HG03378 (cell line): ENCODE data around the gene KCNJ18.
"Not testable (repeated sequence)": the region's sequence is repeated elsewhere in the genome, so short reads cannot be mapped to it uniquely, and the experiment has no call there.

Experiments
- ATAC-seq: cut with Tn5 transposase; IDR thresholded peaks from one replicate; pipeline ENCODE4 v1.9.1; 2021; ENCODE audit warnings: mild to moderate bottlenecking, moderate library complexity; ENCODE audit not compliant: unreplicated experiment

KCNJ18 gene

GRCh38 chr17:21702029-21702428 lies 9.7 kb downstream of the KCNJ18 start:
- ATAC-seq, result not testable (repeated sequence)

- not testable (repeated sequence) for ATAC-seq
Measured at GRCh38 chr17:21702521-21702920, 10.2 kb downstream of the KCNJ18 start.

- not testable (repeated sequence) for ATAC-seq
Measured at GRCh38 chr17:21702940-21703640, 10.8 kb downstream of the KCNJ18 start.

- not testable (repeated sequence) for ATAC-seq
Measured at GRCh38 chr17:21703891-21704872, 11.9 kb downstream of the KCNJ18 start.

- ATAC-seq, result no peak
Measured at GRCh38 chr17:21705021-21705601, 12.8 kb downstream of the KCNJ18 start.

- ATAC-seq, result not testable (repeated sequence)
Measured at GRCh38 chr17:21705746-21706145, 13.4 kb downstream of the KCNJ18 start.

GRCh38 chr17:21706546-21706945 lies 14.2 kb downstream of the KCNJ18 start:
- not testable (repeated sequence) for ATAC-seq

GRCh38 chr17:21707131-21707530 lies 14.8 kb downstream of the KCNJ18 start:
- ATAC-seq, result not testable (repeated sequence)

- ATAC-seq, result not testable (repeated sequence)
Measured at GRCh38 chr17:21707711-21708611, 15.6 kb downstream of the KCNJ18 start.

GRCh38 chr17:21708612-21709535 lies 16.6 kb downstream of the KCNJ18 start:
- not testable (repeated sequence) for ATAC-seq

GRCh38 chr17:21709994-21710393 lies 17.7 kb downstream of the KCNJ18 start:
- not testable (repeated sequence) for ATAC-seq

- not testable (repeated sequence) for ATAC-seq
Measured at GRCh38 chr17:21710486-21710885, 18.2 kb downstream of the KCNJ18 start.

- ATAC-seq, result no peak
Measured at GRCh38 chr17:21711182-21711581, 18.9 kb downstream of the KCNJ18 start.

- not testable (repeated sequence) for ATAC-seq
Measured at GRCh38 chr17:21713020-21713419, 20.7 kb downstream of the KCNJ18 start.

- not testable (repeated sequence) for ATAC-seq
Measured at GRCh38 chr17:21713631-21714030, 21.3 kb downstream of the KCNJ18 start.

- not testable (repeated sequence) for ATAC-seq
Measured at GRCh38 chr17:21714676-21715075, 22.4 kb downstream of the KCNJ18 start.

GRCh38 chr17:21715877-21716276 lies 23.6 kb downstream of the KCNJ18 start:
- ATAC-seq, result not testable (repeated sequence)

- ATAC-seq, result not testable (repeated sequence)
Measured at GRCh38 chr17:21718971-21719370, 26.6 kb downstream of the KCNJ18 start.
